ENCODE data around the gene ZNF808.
"Not testable (repeated sequence)": the region's sequence is repeated elsewhere in the genome, so short reads cannot be mapped to it uniquely, and the experiment has no call there.

The ZNF808 gene

GRCh38 chr19:52536448-52536800, 9.0 kb downstream of the ZNF808 start:
- no peak for FAIRE-seq

- FAIRE-seq = not testable (repeated sequence)
Observed at GRCh38 chr19:52538815-52539214, 11.3 kb downstream of the ZNF808 start.

DNA sequence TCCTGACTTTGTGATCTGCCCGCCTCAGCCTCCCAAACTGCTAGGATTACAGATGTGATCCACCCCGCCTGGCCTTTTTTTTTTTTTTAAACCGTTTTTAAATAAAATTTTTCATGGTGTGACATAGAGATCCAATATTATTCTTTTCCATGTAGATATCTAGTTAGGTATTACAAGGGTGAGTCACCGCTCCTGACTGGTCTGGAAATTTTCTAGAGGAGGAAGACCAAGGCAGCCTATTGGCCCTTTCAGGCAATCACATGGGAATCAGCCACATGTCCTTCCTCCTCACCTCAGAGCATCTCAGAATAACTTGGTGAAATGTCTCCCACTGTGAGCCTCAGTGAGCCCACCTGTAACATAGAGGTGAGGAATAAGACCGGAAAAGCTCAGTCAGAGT, 13.7 kb downstream of the ZNF808 start:
- not testable (repeated sequence) for FAIRE-seq

DNA sequence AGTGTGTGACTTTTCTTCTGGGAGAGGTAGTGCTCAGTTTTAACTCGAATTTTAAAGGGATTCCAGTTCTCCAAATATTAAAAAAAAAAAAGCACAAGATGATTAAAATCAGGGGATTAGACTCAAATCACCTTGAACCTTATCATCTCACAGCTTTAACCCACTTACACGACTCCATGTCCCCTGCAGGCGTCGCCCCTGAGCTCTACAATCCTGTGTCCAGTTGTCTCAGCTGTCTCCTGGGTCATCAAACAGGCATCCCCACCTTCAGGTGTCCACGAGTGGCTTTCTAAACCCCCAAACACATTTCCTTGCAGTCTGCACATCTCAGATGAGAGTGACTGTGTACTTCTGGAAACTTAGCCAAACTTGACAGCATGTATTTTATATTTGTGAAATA, 14.1 kb downstream of the ZNF808 start:
- FAIRE-seq = no peak

DNA sequence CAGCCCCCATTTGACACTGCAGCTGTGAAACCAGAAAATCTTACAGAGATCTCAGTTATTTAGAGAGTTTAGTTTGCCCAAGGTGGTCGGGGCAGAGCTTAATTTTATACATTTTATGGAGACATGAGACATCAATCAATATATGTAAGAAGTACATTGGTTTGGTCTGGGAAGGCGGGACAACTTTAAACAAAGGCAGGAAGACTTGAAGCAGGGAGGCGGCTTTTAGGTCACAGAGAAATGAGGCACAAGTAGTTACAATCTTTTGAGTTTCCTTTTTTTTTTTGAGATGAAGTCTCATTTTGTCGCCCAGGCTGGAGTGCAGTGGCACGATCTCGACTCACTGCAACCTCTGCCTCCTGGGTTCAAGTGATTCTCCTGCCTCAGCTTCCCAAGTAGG, 15.1 kb downstream of the ZNF808 start:
- FAIRE-seq = not testable (repeated sequence)

GRCh38 chr19:52542984-52543664, 15.7 kb downstream of the ZNF808 start:
- FAIRE-seq = no peak

DNA sequence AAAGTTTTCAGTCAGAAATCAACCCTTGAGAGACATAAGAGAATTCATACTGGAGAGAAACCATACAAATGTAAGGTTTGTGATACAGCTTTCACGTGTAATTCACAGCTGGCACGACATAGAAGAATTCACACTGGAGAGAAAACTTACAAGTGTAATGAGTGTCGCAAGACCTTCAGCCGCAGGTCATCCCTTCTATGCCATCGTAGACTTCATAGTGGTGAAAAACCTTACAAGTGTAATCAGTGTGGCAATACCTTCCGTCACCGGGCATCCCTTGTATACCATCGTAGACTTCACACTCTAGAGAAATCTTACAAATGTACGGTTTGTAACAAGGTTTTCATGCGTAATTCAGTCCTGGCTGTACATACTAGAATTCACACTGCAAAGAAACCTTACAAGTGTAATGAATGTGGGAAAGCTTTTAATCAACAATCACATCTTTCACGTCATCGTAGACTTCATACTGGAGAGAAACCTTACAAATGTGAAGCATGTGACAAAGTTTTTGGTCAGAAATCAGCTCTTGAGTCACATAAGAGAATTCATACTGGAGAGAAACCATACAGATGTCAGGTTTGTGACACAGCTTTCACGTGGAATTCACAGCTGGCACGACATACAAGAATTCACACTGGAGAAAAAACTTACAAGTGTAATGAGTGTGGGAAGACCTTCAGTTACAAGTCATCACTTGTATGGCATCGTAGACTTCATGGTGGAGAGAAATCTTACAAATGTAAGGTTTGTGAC, 26.9 kb downstream of the ZNF808 start:
- no peak for FAIRE-seq

DNA sequence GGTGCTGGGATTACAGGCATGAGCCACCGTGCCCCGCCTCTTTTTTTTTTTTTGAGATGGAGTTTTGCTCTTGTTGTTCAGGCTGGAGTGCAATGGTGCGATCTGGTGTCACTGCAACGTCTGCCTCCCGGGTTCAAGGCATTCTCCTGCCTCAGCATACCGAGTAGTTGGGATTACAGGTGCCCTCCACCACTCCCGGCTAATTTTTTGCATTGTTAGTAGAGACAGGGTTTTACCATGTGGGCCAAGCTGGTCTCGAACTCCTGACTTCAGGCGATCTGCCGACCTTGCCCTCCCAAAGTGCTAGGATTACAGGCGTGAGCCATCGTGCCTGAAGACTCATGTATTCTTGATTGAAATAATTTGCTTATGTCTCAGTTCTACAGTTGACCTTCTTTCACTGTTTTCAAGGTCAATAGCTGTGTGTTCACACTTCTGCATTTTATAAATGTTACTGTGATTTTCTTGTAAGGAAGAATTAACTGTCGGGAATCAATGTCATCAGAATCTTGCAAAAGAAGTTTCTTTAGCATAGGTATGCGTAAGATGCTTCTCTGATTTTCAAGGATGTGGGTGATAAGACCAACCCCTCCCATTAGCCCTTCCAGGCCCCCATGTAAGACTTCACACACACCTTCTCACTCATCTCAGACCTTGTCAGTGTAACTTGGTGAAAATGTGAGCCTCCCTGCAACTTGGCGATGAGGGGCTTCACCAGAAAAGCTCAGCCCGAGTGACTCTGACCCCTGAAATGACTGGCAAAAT, 29.9 kb downstream of the ZNF808 start:
- no peak for FAIRE-seq

GRCh38 chr19:52558732-52559445, 31.4 kb downstream of the ZNF808 start:
- FAIRE-seq = not testable (repeated sequence)

GRCh38 chr19:52561611-52562010, 34.1 kb downstream of the ZNF808 start:
- FAIRE-seq = not testable (repeated sequence)

- no peak for FAIRE-seq
Observed at GRCh38 chr19:52566121-52566520, 38.7 kb downstream of the ZNF808 start.

GRCh38 chr19:52566588-52566987, 39.1 kb downstream of the ZNF808 start:
- FAIRE-seq = no peak

- no peak for FAIRE-seq
Observed at GRCh38 chr19:52567921-52568320, 40.5 kb downstream of the ZNF808 start.

DNA sequence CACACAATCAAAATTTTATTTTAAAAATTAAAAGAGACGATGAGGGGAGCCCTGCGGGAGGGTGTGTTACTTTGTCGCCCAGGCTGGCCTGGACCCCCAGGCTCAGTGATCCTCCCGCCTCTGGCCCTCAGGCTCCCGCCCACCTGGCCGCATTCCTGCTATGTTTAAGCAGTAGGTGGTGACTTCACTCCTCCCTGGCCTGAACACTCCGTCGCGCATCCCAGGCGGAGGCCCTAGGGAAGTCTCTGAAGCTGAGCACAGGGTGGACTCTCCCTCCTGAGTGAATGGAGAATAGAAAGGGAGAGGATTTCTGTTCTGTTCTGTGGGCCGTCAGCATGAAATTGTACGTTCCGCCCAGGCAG, 42.2 kb downstream of the ZNF808 start:
- FAIRE-seq = not testable (repeated sequence)

DNA sequence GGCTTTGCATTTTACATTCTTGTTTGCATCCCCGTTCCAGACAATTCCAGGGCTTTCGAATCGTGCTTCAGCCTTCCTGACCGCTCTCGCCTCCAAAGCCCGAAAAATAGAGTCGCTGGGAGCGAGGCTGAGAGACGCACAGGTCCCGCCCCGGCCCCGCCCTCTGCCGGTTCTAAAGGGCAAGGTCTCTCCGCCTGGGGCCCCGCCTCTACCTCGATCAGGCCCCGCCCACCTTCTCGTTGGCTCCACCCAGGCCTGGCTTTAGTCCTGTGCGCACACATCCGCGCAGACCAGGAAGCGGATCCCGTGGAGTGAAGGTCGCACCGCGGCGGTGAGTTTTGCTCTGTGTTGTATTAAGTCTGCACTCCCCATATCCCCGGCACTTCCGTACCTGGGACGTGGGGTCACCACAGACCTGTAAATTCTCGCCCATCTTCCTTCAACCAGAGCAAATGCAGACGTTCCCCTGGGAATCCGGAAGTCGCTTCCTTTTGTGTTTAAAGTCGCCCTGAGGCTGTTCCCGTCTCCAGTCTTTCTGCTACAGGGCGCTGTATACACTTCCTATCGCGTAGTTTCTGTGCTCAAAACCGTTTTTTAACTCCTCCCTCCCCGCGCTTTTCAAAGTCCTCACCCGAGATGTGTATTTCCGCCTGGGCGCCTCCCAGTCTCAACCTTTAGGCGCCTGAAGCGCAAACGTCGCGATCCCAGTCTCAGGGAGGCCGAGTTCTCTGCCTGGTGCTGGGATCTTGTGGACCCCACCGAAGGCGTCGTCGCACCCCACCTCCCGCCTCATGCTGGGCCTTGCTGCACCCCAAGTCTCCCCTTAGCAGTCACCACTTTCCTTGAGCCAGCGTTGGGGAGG, 42.8 kb downstream of the ZNF808 start, which contains the start of gene ZNF701:
Gene ZNF701 (plus strand): TSS at position 288 of the 862 bp plus-strand sequence. CDS start 3,861 bp downstream, outside the sequence.
- no peak for FAIRE-seq

- no peak for FAIRE-seq
Observed at GRCh38 chr19:52584736-52585440, 57.4 kb downstream of the ZNF808 start.

DNA sequence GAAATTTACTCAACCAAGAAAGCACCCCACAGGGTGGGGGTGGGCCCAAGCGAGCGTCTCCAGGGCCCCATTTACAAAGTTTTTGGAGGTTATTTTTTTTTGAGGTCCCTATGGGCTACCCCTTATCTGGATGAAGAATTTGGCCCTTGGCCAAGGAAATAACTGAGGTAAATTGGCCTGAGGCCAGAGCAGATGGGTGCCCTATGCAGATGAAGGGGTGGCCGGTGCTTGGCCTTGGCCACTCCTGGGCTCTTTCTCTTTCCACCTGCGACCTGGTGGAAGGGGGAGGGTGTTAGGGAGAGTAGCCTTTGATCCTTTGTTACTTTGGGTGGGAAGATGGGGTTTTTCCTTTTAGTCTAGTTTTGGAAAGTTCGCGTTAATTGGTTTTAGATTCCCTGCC, 58.1 kb downstream of the ZNF808 start:
- no peak for FAIRE-seq

GRCh38 chr19:52590728-52591127, 63.3 kb downstream of the ZNF808 start:
- no peak for FAIRE-seq

DNA sequence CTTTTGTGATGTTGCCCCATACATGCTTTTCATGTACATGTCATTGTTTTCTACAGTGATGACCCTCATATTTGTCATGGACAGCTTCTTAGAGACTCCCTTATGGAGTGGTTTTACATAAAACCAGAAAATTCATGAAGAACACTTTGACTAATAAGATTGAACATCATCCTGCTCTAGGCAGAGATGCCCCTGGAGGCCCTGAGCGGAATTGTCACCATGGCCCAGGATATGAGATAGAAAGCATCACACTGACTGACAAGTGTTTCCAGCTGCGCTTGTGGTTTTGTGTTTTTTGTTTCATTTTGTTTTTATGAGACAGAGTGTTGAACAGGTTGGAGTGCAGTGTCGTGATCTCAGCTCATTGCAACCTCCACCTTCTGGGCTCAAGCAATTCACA, 64.8 kb downstream of the ZNF808 start:
- FAIRE-seq = no peak

DNA sequence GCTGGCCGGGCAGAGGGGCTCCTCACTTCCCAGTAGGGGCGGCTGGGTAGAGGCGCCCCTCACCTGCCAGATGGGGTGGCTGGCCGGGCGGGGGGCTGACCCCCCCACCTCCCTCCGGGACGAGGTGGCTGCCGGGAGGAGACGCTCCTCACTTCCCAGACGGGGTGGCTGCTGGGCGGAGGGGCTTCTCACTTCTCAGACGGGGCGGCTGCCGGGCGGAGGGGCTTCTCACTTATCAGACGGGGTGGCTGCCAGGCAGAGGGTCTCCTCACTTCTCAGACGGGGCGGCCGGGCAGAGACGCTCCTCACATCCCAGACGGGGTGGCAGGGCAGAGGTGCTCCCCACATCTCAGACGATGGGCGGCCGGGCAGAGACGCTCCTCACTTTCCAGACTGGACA, 66.0 kb downstream of the ZNF808 start:
- FAIRE-seq = not testable (repeated sequence)

GRCh38 chr19:52599241-52599640, 71.8 kb downstream of the ZNF808 start:
- FAIRE-seq = no peak
